Measurements from ENCODE around the gene ARR3.

- TF ChIP-seq CTCF (IDR thresholded peaks at IDR 0.05): no peak
- no peak for TF ChIP-seq ZFX (IDR thresholded peaks at IDR 0.05; ENCODE audit: borderline replicate concordance)
Observed at GRCh38 chrX:70293621-70294020, 25.5 kb downstream of the ARR3 start.

Measured in 22Rv1 (cell line).